Colon (tissue), 2 donors: ENCODE results near the gene DIS3.
A peak's percentile ranks its signal among the peaks of the same experiment; 100 is the strongest.
"Not testable (repeated sequence)": the region's sequence is repeated elsewhere in the genome, so short reads cannot be mapped to it uniquely, and the experiment has no call there.

ENCODE experiments used
- FAIRE-seq: peaks from 2 replicates; lab custom pipeline; 2012; peaks lifted over from hg19 to GRCh38; lab: Jason Lieb, UNC
- donor health status: control.
- donor health status: control.

Gene DIS3

DNA sequence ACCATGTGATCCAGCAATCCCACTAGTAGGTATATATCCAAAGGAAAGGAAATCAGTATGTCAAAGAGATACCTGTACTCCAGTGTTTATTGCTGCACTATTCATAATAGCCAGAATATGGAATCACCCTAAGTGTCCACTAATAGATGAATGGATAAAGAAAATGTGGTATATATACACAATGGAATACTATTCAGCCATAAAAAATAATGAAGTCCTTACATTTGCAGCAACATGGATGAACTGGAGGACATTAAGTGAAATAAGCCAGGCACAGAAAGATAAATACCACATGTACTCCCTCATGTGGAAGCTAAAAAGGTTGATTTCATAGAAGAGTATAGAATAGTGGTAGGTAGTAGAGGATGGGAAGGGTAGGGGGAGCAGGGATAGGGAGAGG, 30.5 kb downstream of the DIS3 start:
- FAIRE-seq: no peak

DNA sequence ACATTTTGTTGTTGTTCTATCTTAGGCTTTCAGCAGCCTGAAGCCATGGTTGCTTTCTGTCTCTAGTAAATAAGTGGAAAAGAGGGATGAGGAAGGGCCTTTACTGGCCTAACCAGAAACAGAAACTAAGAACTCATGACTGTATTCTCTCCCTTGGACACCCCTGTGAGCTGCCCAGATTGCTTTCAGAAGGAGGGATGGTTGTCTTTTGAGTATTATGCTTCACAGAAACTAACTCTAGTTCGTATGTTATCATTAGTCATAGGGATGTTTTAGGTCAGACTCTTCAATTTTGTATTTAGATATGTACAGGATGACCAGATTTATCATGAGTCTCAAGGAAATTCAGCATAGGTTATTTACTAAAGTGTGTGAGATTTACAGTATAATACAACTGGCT, 36.4 kb downstream of the DIS3 start:
- no peak for FAIRE-seq

DNA sequence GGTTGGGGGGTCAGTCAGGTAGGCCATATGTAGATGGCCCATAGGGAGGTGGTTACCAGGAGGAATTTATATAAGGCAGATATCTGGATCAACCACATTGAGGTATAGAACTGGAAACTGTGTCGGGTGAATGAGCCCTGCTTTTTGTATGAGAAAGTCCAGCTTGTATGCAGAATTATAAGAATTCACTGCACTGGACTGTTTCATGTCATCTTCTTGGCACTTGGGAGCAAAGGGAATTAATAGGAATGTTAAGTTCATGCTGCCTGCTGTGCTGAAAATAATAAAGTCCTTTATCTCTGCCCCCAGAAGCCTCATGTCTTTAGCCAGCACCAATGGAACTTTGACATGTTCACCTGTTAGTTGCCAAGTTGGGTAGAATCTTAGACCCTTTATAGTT, 41.7 kb downstream of the DIS3 start:
- no peak for FAIRE-seq

DNA sequence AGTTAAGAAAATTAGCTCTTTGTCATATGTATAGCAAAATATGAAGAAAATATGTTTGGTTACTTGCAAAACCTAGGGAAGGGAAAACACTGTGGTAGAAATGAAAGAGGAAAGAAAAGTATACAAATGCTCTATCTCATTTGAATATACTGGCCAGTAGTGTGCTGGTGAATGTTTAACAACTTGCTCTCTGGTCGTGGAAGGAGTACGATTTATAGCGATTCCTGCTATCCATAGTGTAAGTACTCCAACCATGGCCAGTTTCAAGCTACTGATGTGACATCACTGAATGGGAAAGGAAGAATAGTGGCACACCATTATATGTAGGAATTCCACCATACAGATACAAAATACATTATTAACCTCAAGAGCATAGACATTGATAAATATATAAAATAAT, 44.7 kb downstream of the DIS3 start:
- FAIRE-seq: no peak

DNA sequence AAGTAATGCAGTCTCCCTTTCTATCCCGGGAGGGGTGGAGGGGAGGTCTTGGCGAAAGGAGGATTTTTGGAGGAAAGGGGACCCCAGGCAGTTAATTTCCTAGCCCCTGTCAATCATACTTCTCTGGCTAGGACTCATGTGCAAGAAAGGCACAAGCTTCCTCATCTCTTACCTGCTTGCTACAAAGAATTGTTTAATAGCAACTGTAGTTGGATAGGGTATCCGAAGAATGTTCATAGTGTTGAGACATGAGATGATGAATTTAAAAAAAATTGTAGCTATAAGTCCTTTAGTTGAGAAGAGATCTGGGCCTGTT, 53.5 kb downstream of the DIS3 start:
- FAIRE-seq: no peak

DNA sequence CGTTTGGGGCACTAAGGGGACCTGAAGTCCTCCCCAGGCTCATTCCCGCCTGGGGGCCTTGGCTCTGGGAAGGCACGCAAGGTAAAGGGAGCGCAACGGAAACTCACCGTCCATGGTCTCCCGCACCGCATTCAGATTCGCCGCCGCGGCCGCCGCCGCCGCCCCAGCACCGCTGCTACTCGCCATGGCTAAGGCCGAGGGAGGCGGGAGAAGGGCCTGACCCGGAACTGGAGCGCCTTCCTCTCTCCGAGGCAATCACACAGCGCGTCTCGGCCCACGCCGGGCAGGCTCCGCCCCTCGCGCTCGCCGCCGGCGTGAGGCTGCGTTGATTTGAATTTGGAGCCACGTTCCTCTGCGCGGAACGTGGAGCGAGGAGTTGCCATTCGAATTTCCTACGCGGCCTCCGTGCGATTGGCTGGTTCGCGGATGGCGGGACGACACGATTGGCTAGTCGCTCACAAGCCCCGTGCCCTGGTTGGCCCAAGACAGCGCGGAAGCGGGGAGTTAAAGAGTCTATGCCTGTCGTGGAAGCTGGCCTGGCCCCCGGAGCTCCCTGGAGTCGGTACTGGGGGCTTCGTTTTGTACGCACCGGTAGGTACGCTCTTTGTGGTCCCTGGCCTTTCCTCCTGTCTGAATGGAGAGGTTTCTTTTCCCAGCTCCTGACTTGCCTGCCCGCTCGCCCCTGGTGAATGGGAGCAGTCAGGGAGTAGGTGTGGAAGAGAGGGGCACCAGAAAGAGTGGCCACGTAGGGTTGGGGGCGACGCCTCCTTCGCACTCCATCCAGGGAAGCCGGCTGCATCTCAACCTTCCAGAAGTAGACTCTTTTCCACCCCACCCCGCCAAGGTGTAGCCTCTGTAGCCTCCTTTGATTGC, 54.0 kb downstream of the DIS3 start, which contains the start of the genes BORA and MZT1:
Gene BORA, plus strand, starts transcription at position 507 of the 873 bp plus-strand sequence. CDS start 1,018 bp downstream, outside the sequence.
Gene MZT1, minus strand, starts transcription at position 213 of the 873 bp plus-strand sequence. Its CDS starts 27 bp downstream, at position 186.
- FAIRE-seq: peak; percentile 80

DNA sequence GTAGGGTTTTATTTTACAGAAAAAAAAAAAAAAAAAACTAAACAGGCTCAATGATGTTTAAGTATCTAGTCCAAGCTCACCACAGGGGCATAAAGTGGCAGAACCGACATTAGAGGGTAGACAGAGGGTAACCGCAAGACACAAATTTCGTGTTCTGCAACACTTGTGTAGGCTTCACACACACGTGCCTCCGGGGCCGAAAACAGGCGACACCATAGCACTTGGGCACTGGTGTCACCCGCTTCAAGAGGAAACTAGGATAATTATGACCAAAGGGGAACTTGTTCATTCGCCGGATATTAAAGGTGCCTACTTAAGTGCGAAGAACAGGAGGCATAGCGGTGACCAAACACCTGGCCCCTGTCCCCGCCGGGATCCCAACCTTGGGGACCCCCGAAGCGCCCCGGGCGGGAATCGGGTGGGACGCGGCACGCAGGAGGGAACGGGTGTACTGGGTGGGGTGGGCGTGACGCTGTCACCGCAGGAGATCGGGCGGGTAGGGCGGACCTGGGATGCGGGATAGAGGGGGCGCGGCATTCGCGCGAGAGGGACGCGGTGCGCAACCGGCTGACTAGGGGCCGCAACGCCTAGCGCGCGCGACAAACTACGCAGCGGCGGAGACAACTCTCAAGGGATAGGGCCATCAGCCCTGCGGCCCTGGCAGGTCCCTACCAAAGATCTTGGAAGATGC, 54.8 kb downstream of the DIS3 start:
- no peak for FAIRE-seq

DNA sequence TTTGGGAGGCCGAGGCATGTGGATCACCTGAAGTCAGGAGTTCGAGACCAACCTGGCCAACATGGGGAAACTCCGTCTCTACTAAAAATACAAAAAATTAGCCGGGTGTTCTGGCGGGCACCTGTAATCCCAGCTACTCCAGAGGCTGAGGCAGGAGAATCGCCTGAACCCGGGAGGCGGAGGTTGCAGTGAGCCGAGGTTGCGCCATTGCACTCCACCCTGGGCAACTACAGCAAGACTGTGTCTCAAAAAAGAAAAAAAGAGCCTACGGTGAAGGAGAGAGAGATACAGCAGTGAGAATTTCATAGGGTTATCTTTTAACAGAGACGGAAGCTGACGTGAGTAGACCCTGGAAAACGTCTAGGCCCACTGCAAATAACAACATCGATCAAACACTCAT, 55.5 kb downstream of the DIS3 start:
- not testable (repeated sequence) for FAIRE-seq

DNA sequence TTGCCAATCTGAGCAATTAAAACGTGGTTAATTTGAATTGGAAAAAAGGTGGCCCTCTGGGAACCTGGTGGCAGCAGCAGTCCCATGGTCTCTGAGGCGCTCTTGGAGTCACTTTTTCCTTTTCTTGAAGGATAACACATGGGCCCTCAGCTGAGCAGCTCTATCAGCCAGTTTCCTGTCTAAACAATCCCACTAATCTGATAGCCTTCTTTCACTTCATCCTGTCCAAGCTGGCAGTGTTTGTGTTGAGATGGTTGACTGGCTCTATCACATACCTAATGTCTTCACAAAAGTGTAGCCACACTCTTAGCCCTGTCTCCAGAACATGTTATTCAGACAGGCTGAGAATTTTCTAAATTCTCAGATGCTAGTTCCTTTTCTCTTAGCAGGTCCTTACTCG, 64.9 kb downstream of the DIS3 start:
- no peak for FAIRE-seq
